H1 (cell line): ENCODE data around the gene PXDC1. TPM values are rescaled to one million over a fixed set of nuclear protein-coding genes. Genes with fewer than 3 reads are reported as not detected.

Experiments used
- ATF2 ChIP-seq: IDR thresholded peaks from 2 replicates; pipeline ENCODE4 v1.6.1; 2012; ENCODE audit warnings: low read length, inconsistent platforms
- BRCA1 ChIP-seq: IDR thresholded peaks from 2 replicates; pipeline ENCODE4 v1.6.1; 2012; ENCODE audit warnings: low read depth, low read length, improper control_type of control experiment
- CTBP2 ChIP-seq: IDR thresholded peaks from 2 replicates; pipeline ENCODE4 v1.7.0; 2011; ENCODE audit warnings: borderline replicate concordance, mild to moderate bottlenecking, moderate library complexity, mixed read lengths, low read length; ENCODE audit not compliant: insufficient read depth, insufficient read length
- CTCF ChIP-seq, 3 experiments: IDR thresholded peaks; 1 replicate in 2 of 3; 2 replicates in 1 of 3; pipeline versions ENCODE4 v1.5.1 to v1.6.1; 2011; ENCODE audit warnings: low read length in 3 of 3, mild to moderate bottlenecking in 3 of 3, inconsistent platforms in 2 of 3, low read depth in 1 of 3, moderate library complexity in 1 of 3; ENCODE audit not compliant: insufficient read depth in 1 of 3; ENCODE audit errors: control extremely low read depth in 1 of 3
- NRF1 ChIP-seq: IDR thresholded peaks from 2 replicates; pipeline ENCODE4 v1.6.1; 2011; ENCODE audit warnings: mild to moderate bottlenecking, low read depth, low read length, improper control_type of control experiment
- TBP ChIP-seq: IDR thresholded peaks from 2 replicates; pipeline ENCODE4 v1.6.1; 2011; ENCODE audit warnings: low read depth, low read length, improper control_type of control experiment
- USF2 ChIP-seq: IDR thresholded peaks from 2 replicates; pipeline ENCODE4 v1.6.1; 2011; ENCODE audit warnings: low read length, improper control_type of control experiment
- ZNF274 ChIP-seq: IDR thresholded peaks from 2 replicates; pipeline ENCODE4 v1.7.0; 2012; ENCODE audit warnings: low read length, borderline replicate concordance; ENCODE audit errors: extremely low read depth
- polyA plus RNA-seq, 7 experiments: library from polyadenylated mRNA; depleted of rRNA in 3 of 7; stranded (reverse) in 5 of 7; unstranded in 2 of 7; fragments of >200 nt in 5 of 7; fragments of 200-250 nt in 2 of 7; gene quantifications; 1 replicate in 5 of 7; 2 replicates in 1 of 7; 4 replicates in 1 of 7; pipeline versions ENCODE4 v1.2.1 to v1.2.3, GENCODE V29; 2011 to 2013; ENCODE audit warnings: missing spikeins in 2 of 7, mixed read lengths in 2 of 7
- total RNA-seq: library from RNA; stranded (reverse); fragmentation: NEBNext Ultra II Directional; extraction: Animal tissue kit (Norgen Biotek cat#: 25700); gene quantifications from 2 replicates; pipeline ENCODE4 v1.2.1, GENCODE V29; 2021

PXDC1 gene
- total and polyA plus RNA-seq, 2 of the 8 experiments (the other 6 are each of a cell fraction or from before 2014, with no cell fraction given) = 1.7 to 2.0 TPM

GRCh38 chr6:3742426-3743344, 8.8 kb downstream of the PXDC1 start (continued):
- TF ChIP-seq ATF2 = no peak
- no peak for TF ChIP-seq BRCA1
- no peak for TF ChIP-seq USF2
- TF ChIP-seq CTBP2 = no peak
- peak in 2 of 3 experiments; percentile 91 to 94; a peak in 3 of 4 replicates for TF ChIP-seq CTCF (IDR thresholded peaks at IDR 0.05; ENCODE audit: control extremely low read depth in 1 of 3, insufficient read depth in 1 of 3, low read depth in 1 of 3, low read length in 3 of 3)
- no peak for TF ChIP-seq ZNF274
- 0 out of 2 replicates have a peak, but pooled peaks have one; percentile 42 for TF ChIP-seq TBP
- no peak for TF ChIP-seq NRF1
